ENCODE data around the gene QSER1.

Gene QSER1

DNA sequence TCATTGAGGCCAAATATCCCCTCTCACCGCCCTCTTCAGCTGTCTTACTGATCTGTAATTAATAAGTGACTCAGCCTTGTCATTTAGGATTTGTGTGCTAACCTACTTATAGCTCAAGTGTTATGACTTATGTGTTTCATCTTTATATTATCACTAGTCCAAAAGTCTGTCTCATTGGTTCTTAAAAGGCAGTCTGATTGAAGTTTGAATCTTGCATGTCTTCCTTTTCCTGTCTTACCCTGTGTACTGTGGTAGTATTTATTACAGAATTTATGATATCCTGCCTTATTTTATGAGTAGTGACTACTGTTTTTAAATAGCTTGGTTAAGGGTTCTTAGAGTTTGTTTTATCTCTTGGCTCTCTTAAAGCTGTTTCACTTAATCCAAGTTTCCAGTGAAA is 129.3 kb downstream of the QSER1 start:
- Histone ChIP-seq H3F3A (ENCODE audit: insufficient read depth) (no peaks in the 10 kb centered on the region), H3K9me2 (replicated peaks; ENCODE audit: insufficient read depth, low read length) (no peaks in the 10 kb centered on the region), H3K4me2 (ENCODE audit: low read depth, low read length, poor library complexity, severe bottlenecking) (no peak overlapping the region), H3K27ac (ENCODE audit: low read depth, low read length) (no peak overlapping the region), H3K9me3 (ENCODE audit: insufficient read depth, low read length) (no peaks in the 10 kb centered on the region), H3K36me3 (ENCODE audit: low read length) (no peaks in the 10 kb centered on the region), H2AFZ (ENCODE audit: low read depth, low read length, severe bottlenecking) (no peak overlapping the region), H4K20me1 (ENCODE audit: low read depth, low read length) (no peaks in the 10 kb centered on the region), H3K4me3 (ENCODE audit: insufficient read depth, low read length, poor library complexity, severe bottlenecking) (no peak overlapping the region), H3K79me2 (ENCODE audit: insufficient read depth, low read length) (no peaks in the 10 kb centered on the region), H3K27me3 (ENCODE audit: low read length) (no peaks in the 10 kb centered on the region), H3K9ac (ENCODE audit: low read length) (no peak overlapping the region)
- no peak for TF ChIP-seq CTCF (IDR thresholded peaks at IDR 0.05; ENCODE audit: insufficient read depth, low read length, poor library complexity, severe bottlenecking)

- Histone ChIP-seq H3K9me2 (replicated peaks; ENCODE audit: insufficient read depth, low read length) (no peaks in the 10 kb centered on the region), H3K9me3 (ENCODE audit: insufficient read depth, low read length) (no peaks in the 10 kb centered on the region), H2AFZ (ENCODE audit: low read depth, low read length, severe bottlenecking) (no peak overlapping the region), H3K4me2 (ENCODE audit: low read depth, low read length, poor library complexity, severe bottlenecking) (no peak overlapping the region), H4K20me1 (ENCODE audit: low read depth, low read length) (no peaks in the 10 kb centered on the region), H3K9ac (ENCODE audit: low read length) (no peak overlapping the region), H3K4me3 (ENCODE audit: insufficient read depth, low read length, poor library complexity, severe bottlenecking) (no peak overlapping the region), H3K27me3 (ENCODE audit: low read length) (no peaks in the 10 kb centered on the region), H3K27ac (ENCODE audit: low read depth, low read length) (no peak overlapping the region), H3K79me2 (ENCODE audit: insufficient read depth, low read length) (no peaks in the 10 kb centered on the region), H3F3A (ENCODE audit: insufficient read depth) (no peaks in the 10 kb centered on the region), H3K36me3 (ENCODE audit: low read length) (no peaks in the 10 kb centered on the region)
- TF ChIP-seq CTCF (IDR thresholded peaks at IDR 0.05; ENCODE audit: insufficient read depth, low read length, poor library complexity, severe bottlenecking), result no peak
- TF ChIP-seq EZH2phosphoT487 (conservative IDR thresholded peaks at IDR 0.05; ENCODE audit: low read length), result no peak
Measured at GRCh38 chr11:33025339-33025722, 132.7 kb downstream of the QSER1 start.

GRCh38 chr11:33027233-33027632 is 134.6 kb downstream of the QSER1 start:
- H3F3A ChIP-seq (ENCODE audit: insufficient read depth), result no peaks in the 10 kb centered on the region
- no peaks in the 10 kb centered on the region for H3K36me3 ChIP-seq (ENCODE audit: low read length)
- H3K4me2 ChIP-seq (ENCODE audit: low read depth, low read length, poor library complexity, severe bottlenecking), result no peak overlapping the region
- no peak overlapping the region for H3K4me3 ChIP-seq (ENCODE audit: insufficient read depth, low read length, poor library complexity, severe bottlenecking)
- TF ChIP-seq CTCF (IDR thresholded peaks at IDR 0.05; ENCODE audit: insufficient read depth, low read length, poor library complexity, severe bottlenecking), result no peak
- TF ChIP-seq EZH2phosphoT487 (conservative IDR thresholded peaks at IDR 0.05; ENCODE audit: low read length), result no peak
- H3K9ac ChIP-seq (ENCODE audit: low read length), result no peak overlapping the region
- no peaks in the 10 kb centered on the region for H3K27me3 ChIP-seq (ENCODE audit: low read length)
- no peak overlapping the region for H2AFZ ChIP-seq (ENCODE audit: low read depth, low read length, severe bottlenecking)
- no peaks in the 10 kb centered on the region for H4K20me1 ChIP-seq (ENCODE audit: low read depth, low read length)
- no peaks in the 10 kb centered on the region for H3K79me2 ChIP-seq (ENCODE audit: insufficient read depth, low read length)
- H3K9me2 ChIP-seq (replicated peaks; ENCODE audit: insufficient read depth, low read length), result no peaks in the 10 kb centered on the region
- H3K9me3 ChIP-seq (ENCODE audit: insufficient read depth, low read length), result no peaks in the 10 kb centered on the region
- no peak overlapping the region for H3K27ac ChIP-seq (ENCODE audit: low read depth, low read length)

All from SU-DHL-6 (cell line).